ENCODE measurements around the gene CFAP74.

DNA sequence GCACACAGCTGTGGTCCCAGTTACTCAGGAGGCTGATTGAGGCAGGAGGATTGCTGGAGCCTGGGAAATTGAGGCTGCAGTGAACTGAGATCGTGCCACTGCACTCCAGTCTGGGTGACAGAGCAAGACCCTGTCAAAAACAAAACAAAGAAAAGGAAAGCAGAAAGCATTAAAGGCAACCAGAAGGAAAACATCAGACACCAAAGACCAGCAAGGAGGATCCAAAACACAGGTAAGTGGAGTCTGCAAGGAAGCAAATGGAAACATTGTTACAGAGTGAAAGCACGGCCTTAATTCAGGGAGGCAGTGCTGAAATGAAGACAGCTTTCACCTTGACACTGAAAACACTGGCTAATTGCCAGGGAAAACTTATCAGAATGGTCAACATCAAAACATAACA lies 40.8 kb downstream of the CFAP74 start:
- TF ChIP-seq, protein P1, sequence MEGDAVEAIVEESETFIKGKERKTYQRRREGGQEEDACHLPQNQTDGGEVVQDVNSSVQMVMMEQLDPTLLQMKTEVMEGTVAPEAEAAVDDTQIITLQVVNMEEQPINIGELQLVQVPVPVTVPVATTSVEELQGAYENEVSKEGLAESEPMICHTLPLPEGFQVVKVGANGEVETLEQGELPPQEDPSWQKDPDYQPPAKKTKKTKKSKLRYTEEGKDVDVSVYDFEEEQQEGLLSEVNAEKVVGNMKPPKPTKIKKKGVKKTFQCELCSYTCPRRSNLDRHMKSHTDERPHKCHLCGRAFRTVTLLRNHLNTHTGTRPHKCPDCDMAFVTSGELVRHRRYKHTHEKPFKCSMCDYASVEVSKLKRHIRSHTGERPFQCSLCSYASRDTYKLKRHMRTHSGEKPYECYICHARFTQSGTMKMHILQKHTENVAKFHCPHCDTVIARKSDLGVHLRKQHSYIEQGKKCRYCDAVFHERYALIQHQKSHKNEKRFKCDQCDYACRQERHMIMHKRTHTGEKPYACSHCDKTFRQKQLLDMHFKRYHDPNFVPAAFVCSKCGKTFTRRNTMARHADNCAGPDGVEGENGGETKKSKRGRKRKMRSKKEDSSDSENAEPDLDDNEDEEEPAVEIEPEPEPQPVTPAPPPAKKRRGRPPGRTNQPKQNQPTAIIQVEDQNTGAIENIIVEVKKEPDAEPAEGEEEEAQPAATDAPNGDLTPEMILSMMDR (optimal IDR thresholded peaks at IDR 0.05 in 1 of 3, IDR thresholded peaks at IDR 0.05 in 1 of 3, conservative IDR thresholded peaks at IDR 0.05 in 1 of 3; ENCODE audit: extremely low read depth in 1 of 3, insufficient read depth in 2 of 3, low read length in 3 of 3), result no peak
- TF ChIP-seq EZH2 (IDR thresholded peaks at IDR 0.05; ENCODE audit: low read length), result no peak
